Measurements from ENCODE around the gene SH3GL3. TPM values are rescaled to one million over a fixed set of nuclear protein-coding genes. Genes with fewer than 3 reads are reported as not detected.

The SH3GL3 gene
- total and polyA plus RNA-seq, 2 of the 13 experiments (the other 11 are each of a cell fraction or from before 2014, with no cell fraction given), result not detected

GRCh38 chr15:83604549-83604948 lies 157.4 kb downstream of the SH3GL3 start:
- ChIA-PET CTCF (ENCODE audit: low intra/inter-chr PET ratio, low total read pairs) (no interaction called here), POLR2A (no interaction called here)
- 3% methylated on average over 1 of the region's 1 CpG for WGBS (ENCODE audit: low lambda C conversion rate)
- no peak overlapping the region for H2AFZ ChIP-seq (ENCODE audit: low read length)
- ATAC-seq (no peak), FAIRE-seq (no peak), DNase-seq (ENCODE audit: low spot score) (no peak)
- no peak for TF ChIP-seq ZSCAN30 (CRISPR knock-in tag; IDR thresholded peaks at IDR 0.05)
- no peak for TF ChIP-seq HNF4A (CRISPR knock-in tag; IDR thresholded peaks at IDR 0.05)
- no peak overlapping the region for H3K4me3 ChIP-seq (replicated peaks in 1 of 3; ENCODE audit: insufficient read depth in 1 of 3, low read depth in 2 of 3, low read length in 3 of 3)
- no peaks in the 10 kb centered on the region; the same call in 1 of the 2 replicates for H3K9me3 ChIP-seq (ENCODE audit: low read length)
- H3K36me3 ChIP-seq (replicated peaks in 1 of 2; ENCODE audit: control insufficient read depth in 1 of 2, insufficient read depth in 2 of 2, low read length in 2 of 2), result no peaks in the 10 kb centered on the region
- H3K9ac ChIP-seq (ENCODE audit: insufficient read depth, low read depth, low read length), result no peak overlapping the region
- H3K4me1 ChIP-seq (ENCODE audit: insufficient read depth, low read length), result no peaks in the 10 kb centered on the region
- no peaks in the 10 kb centered on the region for H3K27me3 ChIP-seq (ENCODE audit: control insufficient read depth in 1 of 2, insufficient read depth in 2 of 2, low read length in 2 of 2)
- in situ Hi-C loops (cut with HindIII; ENCODE audit: extremely low pct_ligation_motif_present, low pct_unique_long_range_greater_than_20kb) (no loop called here), intact Hi-C loops (cut with micrococcal nuclease; ENCODE audit: unreplicated experiment) (no loop called here)
- no peaks in the 10 kb centered on the region for H3K79me2 ChIP-seq (ENCODE audit: insufficient read depth, low read length)
- no peak overlapping the region for H3K27ac ChIP-seq (ENCODE audit: extremely low read length, insufficient read depth, low read length)
- BruUV-seq (replicated peaks), result no TSS peak
- no peak overlapping the region for H3K4me2 ChIP-seq (ENCODE audit: low read depth, low read length)
- H4K20me1 ChIP-seq (ENCODE audit: insufficient read depth, low read length), result no peaks in the 10 kb centered on the region

- 1% methylated on average over 7 of the region's 7 CpGs for WGBS (ENCODE audit: low lambda C conversion rate)
- no peak for FAIRE-seq
- ATAC-seq, result no peak
- TF ChIP-seq HMGA1 (CRISPR knock-in tag; conservative IDR thresholded peaks at IDR 0.05) (no peak), ZFP82 (CRISPR knock-in tag; IDR thresholded peaks at IDR 0.05; ENCODE audit: borderline replicate concordance) (no peak), ZNF513 (CRISPR knock-in tag; conservative IDR thresholded peaks at IDR 0.05) (no peak), ZBTB38 (CRISPR knock-in tag; IDR thresholded peaks at IDR 0.05) (no peak), ZNF431 (CRISPR knock-in tag; IDR thresholded peaks at IDR 0.05; ENCODE audit: borderline replicate concordance, low read depth) (no peak), MTERF4 (CRISPR knock-in tag; IDR thresholded peaks at IDR 0.05) (no peak), ZNF20 (CRISPR knock-in tag; IDR thresholded peaks at IDR 0.05) (no peak), HOXA3 (CRISPR knock-in tag; IDR thresholded peaks at IDR 0.05) (no peak), MNT (IDR thresholded peaks at IDR 0.05) (no peak), TMF1 (CRISPR knock-in tag; IDR thresholded peaks at IDR 0.05; ENCODE audit: low read depth) (no peak), ARNT2 (CRISPR knock-in tag; IDR thresholded peaks at IDR 0.05; ENCODE audit: low read depth) (no peak), MXD4 (CRISPR knock-in tag; IDR thresholded peaks at IDR 0.05) (no peak), STAG1 (CRISPR knock-in tag; IDR thresholded peaks at IDR 0.05) (no peak)
These were observed 158.2 kb downstream of the SH3GL3 start for GRCh38 chr15:83605111-83605945.

More at GRCh38 chr15:83605111-83605945, 158.2 kb downstream of the SH3GL3 start:
- Histone ChIP-seq H3K9ac (ENCODE audit: insufficient read depth, low read depth, low read length) (no peak overlapping the region), H3K4me1 (ENCODE audit: insufficient read depth, low read length) (no peaks in the 10 kb centered on the region), H3K4me2 (ENCODE audit: low read depth, low read length) (no peak overlapping the region), H3K79me2 (ENCODE audit: insufficient read depth, low read length) (no peaks in the 10 kb centered on the region), H3K36me3 (replicated peaks in 1 of 2; ENCODE audit: control insufficient read depth in 1 of 2, insufficient read depth in 2 of 2, low read length in 2 of 2) (no peaks in the 10 kb centered on the region), H3K27me3 (ENCODE audit: control insufficient read depth in 1 of 2, insufficient read depth in 2 of 2, low read length in 2 of 2) (no peaks in the 10 kb centered on the region), H3K9me3 (ENCODE audit: low read length) (no peaks in the 10 kb centered on the region; the same call in 1 of the 2 replicates), H2AFZ (ENCODE audit: low read length) (no peak overlapping the region), H4K20me1 (ENCODE audit: insufficient read depth, low read length) (no peaks in the 10 kb centered on the region), H3K27ac (ENCODE audit: extremely low read length, insufficient read depth, low read length) (no peak overlapping the region), H3K4me3 (replicated peaks in 1 of 3; ENCODE audit: insufficient read depth in 1 of 3, low read depth in 2 of 3, low read length in 3 of 3) (no peak overlapping the region)
- BruUV-seq (replicated peaks), result no TSS peak
- intact Hi-C loops (cut with micrococcal nuclease; ENCODE audit: unreplicated experiment) (no loop called here), in situ Hi-C loops (cut with HindIII; ENCODE audit: extremely low pct_ligation_motif_present, low pct_unique_long_range_greater_than_20kb) (no loop called here)
- DNase-seq (ENCODE audit: low spot score), result no peak
- ChIA-PET CTCF (ENCODE audit: low intra/inter-chr PET ratio, low total read pairs) (no interaction called here), POLR2A (no interaction called here)

Data from HepG2 (cell line).